Central memory CD8-positive, alpha-beta T cell (primary cell): ENCODE results near the gene IL17RD.
A peak's percentile ranks its signal among the peaks of the same experiment; 100 is the strongest.

Experiments used
- ATAC-seq: fragments of 150-1000 bp; cut with Tn5 transposase; replicated peaks from 2 replicates; pipeline ENCODE4 v1.10.0; 2022; ENCODE audit warnings: mild to moderate bottlenecking, moderate FRiP score, moderate number of reproducible peaks; ENCODE audit not compliant: poor library complexity, severe bottlenecking; ENCODE audit errors: extremely low read depth
- DNase-seq, 2 donors: peaks; one replicate each; pipeline ENCODE4 v3.0.0; 2021; ENCODE audit warnings: low spot score in 2 of 2
- H3K27ac Mint-ChIP-seq: one replicate; pipeline ENCODE4 v1.8.0; 2022; ENCODE audit warnings: low read depth, mild to moderate bottlenecking, moderate library complexity, mixed read lengths
- H3K27me3 Mint-ChIP-seq: one replicate; pipeline ENCODE4 v1.8.0; 2022; ENCODE audit warnings: mixed read lengths
- H3K36me3 Mint-ChIP-seq: one replicate; pipeline ENCODE4 v1.8.0; 2022; ENCODE audit warnings: mild to moderate bottlenecking, moderate library complexity, mixed read lengths; ENCODE audit not compliant: insufficient read depth
- H3K4me1 Mint-ChIP-seq: one replicate; pipeline ENCODE4 v1.8.0; 2022; ENCODE audit warnings: mixed read lengths
- H3K4me3 Mint-ChIP-seq: one replicate; pipeline ENCODE4 v1.8.0; 2022; ENCODE audit warnings: mild to moderate bottlenecking, moderate library complexity, mixed read lengths
- H3K9me3 Mint-ChIP-seq: one replicate; pipeline ENCODE4 v1.8.0; 2022; ENCODE audit warnings: mixed read lengths

The IL17RD gene

DNA sequence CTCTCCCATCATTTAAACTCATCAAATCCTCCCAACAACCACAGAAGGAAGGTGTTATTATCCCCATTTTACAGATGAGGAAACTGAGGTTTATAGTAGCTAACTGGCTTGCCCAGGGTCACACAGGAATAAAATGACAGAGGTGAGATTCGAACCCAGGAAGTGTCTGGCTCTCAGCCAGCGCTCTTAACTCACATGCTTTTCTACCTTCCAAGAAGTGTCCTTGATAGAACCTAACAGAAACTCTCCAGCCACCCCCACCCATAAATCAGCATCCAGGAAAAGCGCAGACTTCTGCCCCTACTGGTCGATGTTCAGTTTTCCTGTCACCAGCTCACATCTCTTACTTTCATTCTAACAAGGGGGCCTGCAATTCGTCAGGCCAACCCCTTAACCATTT is 52.9 kb downstream of the IL17RD start:
- no peak for DNase-seq
- Mint-ChIP-seq H3K4me3 (peak overlapping the region; percentile 39), H3K4me1 (peaks cover 6% of the 10 kb centered on the region), H3K9me3 (no peaks in the 10 kb centered on the region), H3K27ac (peak overlapping the region; percentile 22), H3K36me3 (no peaks in the 10 kb centered on the region), H3K27me3 (peaks cover 18% of the 10 kb centered on the region)
- ATAC-seq = peak; percentile 40

DNA sequence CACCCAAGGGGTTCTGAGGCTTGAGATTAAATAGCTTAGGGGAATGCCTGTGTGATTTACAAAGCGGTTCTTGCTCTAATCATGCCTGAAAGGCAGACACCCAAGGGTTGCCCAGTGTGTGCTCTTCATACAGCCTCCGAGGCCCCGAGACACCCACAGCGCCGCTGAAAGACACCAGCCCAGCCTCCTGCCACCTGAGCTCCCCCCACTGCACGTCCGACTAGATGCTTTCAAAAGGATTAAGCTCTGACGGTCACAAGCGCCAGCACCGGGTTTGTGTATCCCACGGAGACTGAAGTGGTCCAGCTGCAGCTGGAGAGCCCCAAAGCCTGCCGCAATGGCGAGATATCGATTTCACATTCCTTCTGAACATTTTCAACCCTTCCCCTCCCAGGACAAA is 54.4 kb downstream of the IL17RD start:
- Mint-ChIP-seq H3K27me3 (peaks cover 18% of the 10 kb centered on the region), H3K27ac (no peak overlapping the region)

DNA sequence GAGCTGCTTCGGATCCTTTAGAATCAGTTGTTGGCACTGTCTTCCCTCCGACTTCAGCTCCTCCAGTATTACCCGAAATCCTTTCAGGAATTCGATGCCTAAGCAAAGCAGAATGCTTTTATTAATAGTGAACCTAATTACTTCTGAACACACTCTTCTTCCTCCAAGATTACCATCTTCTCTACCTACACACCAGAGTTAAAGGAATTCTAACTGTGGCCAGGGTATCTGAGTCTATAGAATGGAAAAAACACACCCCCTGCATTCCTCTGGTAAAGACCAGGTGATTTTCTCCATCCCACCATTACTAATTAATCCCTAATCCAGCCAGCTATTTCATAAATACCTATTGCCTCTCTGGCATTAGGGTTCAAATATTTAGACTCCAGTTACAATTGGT is 54.9 kb downstream of the IL17RD start:
- H3K27ac Mint-ChIP-seq = no peak overlapping the region
- ATAC-seq = no peak
- H3K4me1 Mint-ChIP-seq = peaks cover 6% of the 10 kb centered on the region
- no peak overlapping the region for H3K4me3 Mint-ChIP-seq
- H3K27me3 Mint-ChIP-seq = peaks cover 18% of the 10 kb centered on the region
- H3K9me3 Mint-ChIP-seq = no peaks in the 10 kb centered on the region
- no peaks in the 10 kb centered on the region for H3K36me3 Mint-ChIP-seq
- no peak for DNase-seq

More for the DNA sequence above, 54.4 kb downstream of the IL17RD start:
- H3K9me3 Mint-ChIP-seq = no peaks in the 10 kb centered on the region
- no peak overlapping the region for H3K4me3 Mint-ChIP-seq
- no peak for ATAC-seq
- H3K36me3 Mint-ChIP-seq = no peaks in the 10 kb centered on the region
- peaks cover 6% of the 10 kb centered on the region for H3K4me1 Mint-ChIP-seq
- no peak for DNase-seq

DNA sequence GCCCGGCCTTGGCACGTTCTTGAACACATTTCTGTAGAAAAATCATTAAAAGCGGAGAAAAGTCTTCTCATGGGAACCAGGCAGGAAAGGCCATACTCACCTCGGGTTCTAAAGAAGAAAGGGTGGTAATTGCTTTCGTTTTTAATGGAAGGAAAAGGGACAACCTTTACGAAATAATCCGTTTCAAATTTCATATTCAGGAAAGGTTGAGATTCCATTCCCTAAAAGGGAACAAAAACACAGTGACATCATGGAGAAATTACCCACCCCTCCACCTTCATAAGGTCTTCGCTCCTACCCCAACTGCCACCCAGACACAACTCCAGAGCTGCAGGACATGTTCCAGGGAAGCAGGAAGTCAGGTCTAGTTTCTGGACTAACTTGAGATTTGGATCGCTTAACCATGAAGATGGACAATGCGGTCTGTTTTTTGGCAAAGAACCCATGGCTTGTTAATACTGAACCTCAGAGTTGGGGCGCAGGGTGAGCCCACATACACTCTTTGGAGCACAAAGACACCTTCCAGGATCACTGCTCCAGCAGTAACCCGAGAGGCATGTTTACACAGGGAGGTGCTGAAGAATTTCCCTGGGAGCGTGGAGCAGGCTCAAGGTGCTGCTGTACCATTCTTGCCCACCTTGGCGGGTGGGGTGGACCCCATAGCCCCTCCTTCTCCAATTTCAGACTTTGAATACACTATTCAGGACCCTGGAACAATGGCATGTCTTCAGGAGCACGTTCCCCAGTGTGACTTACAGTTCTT is 55.5 kb downstream of the IL17RD start:
- Mint-ChIP-seq H3K9me3 (no peaks in the 10 kb centered on the region), H3K4me1 (peaks cover 6% of the 10 kb centered on the region), H3K36me3 (no peaks in the 10 kb centered on the region), H3K27me3 (peaks cover 18% of the 10 kb centered on the region), H3K27ac (no peak overlapping the region), H3K4me3 (no peak overlapping the region)
- no peak for ATAC-seq
- no peak for DNase-seq

DNA sequence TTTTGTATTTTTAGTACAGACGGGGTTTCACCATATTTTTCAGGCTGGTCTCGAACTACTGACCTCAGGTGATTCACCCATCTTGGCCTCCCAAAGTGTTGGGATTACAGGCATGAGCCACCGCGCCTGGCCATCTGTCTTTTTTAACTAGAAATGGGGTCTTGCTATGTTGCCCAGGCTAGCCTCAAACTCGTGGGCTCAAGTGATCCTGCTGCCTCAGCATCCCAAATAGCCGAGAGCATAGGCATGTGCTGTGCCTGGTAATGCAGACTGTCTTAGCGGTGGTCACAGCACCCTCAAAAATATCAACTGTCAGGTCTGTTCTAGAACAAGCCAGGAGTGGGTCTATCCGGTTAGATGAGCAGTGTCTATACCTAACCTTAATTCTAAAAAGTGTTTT is 56.5 kb downstream of the IL17RD start:
- no peak for DNase-seq
- Mint-ChIP-seq H3K27me3 (peaks cover 18% of the 10 kb centered on the region), H3K36me3 (no peaks in the 10 kb centered on the region), H3K4me1 (peaks cover 6% of the 10 kb centered on the region), H3K4me3 (no peak overlapping the region), H3K9me3 (no peaks in the 10 kb centered on the region), H3K27ac (no peak overlapping the region)
- ATAC-seq = no peak

GRCh38 chr3:57105585-57105984 is 59.6 kb downstream of the IL17RD start:
- Mint-ChIP-seq H3K4me3 (no peak overlapping the region), H3K27me3 (peaks cover 15% of the 10 kb centered on the region), H3K36me3 (no peaks in the 10 kb centered on the region), H3K27ac (no peak overlapping the region), H3K4me1 (no peaks in the 10 kb centered on the region), H3K9me3 (no peaks in the 10 kb centered on the region)
- DNase-seq (no peak), ATAC-seq (no peak)

- H3K36me3 Mint-ChIP-seq = no peaks in the 10 kb centered on the region
Observed at GRCh38 chr3:57100046-57100695, 65.0 kb downstream of the IL17RD start.

GRCh38 chr3:57098418-57099310 is 66.5 kb downstream of the IL17RD start:
- Mint-ChIP-seq H3K9me3 (no peaks in the 10 kb centered on the region), H3K36me3 (no peaks in the 10 kb centered on the region), H3K4me1 (peaks cover 4% of the 10 kb centered on the region), H3K4me3 (no peak overlapping the region), H3K27me3 (no peaks in the 10 kb centered on the region), H3K27ac (no peak overlapping the region)
- ATAC-seq (no peak), DNase-seq (no peak)

More at GRCh38 chr3:57100046-57100695, 65.0 kb downstream of the IL17RD start:
- Mint-ChIP-seq H3K27me3 (no peaks in the 10 kb centered on the region), H3K27ac (no peak overlapping the region), H3K4me1 (peaks cover 4% of the 10 kb centered on the region), H3K4me3 (no peak overlapping the region), H3K9me3 (no peaks in the 10 kb centered on the region)
- ATAC-seq (peak; percentile 65), DNase-seq (peak; percentile 21 to 35)

- no peak for ATAC-seq
- Mint-ChIP-seq H3K27ac (no peak overlapping the region), H3K9me3 (no peaks in the 10 kb centered on the region), H3K36me3 (no peaks in the 10 kb centered on the region), H3K27me3 (no peaks in the 10 kb centered on the region), H3K4me3 (no peak overlapping the region), H3K4me1 (peaks cover 4% of the 10 kb centered on the region)
- no peak for DNase-seq
Observed at GRCh38 chr3:57097536-57097935, 67.6 kb downstream of the IL17RD start.

DNA sequence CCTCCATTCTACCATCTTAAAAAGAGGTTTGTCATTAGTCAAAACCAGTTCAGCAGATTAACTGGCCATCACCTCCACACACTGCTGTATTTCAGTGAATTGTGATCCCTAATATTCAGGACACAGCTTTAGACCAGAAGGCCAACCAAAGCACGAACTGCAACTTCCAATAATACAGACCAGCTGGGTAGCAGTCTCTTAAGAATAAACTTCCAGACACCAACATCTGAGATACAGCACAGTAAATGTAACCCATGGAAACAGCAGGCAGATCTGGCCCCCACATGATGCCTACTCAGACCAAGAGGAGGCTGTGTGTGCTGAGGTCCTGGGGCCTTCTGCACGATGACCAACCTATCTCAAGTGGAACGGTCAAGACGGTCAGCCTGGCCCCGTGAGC is 69.8 kb downstream of the IL17RD start:
- no peaks in the 10 kb centered on the region for H3K9me3 Mint-ChIP-seq
- H3K4me1 Mint-ChIP-seq = peaks cover 4% of the 10 kb centered on the region
- DNase-seq (no peak), ATAC-seq (no peak)
- H3K36me3 Mint-ChIP-seq = no peaks in the 10 kb centered on the region
- H3K27ac Mint-ChIP-seq = no peak overlapping the region
- H3K4me3 Mint-ChIP-seq = no peak overlapping the region
- H3K27me3 Mint-ChIP-seq = peaks cover 9% of the 10 kb centered on the region

DNA sequence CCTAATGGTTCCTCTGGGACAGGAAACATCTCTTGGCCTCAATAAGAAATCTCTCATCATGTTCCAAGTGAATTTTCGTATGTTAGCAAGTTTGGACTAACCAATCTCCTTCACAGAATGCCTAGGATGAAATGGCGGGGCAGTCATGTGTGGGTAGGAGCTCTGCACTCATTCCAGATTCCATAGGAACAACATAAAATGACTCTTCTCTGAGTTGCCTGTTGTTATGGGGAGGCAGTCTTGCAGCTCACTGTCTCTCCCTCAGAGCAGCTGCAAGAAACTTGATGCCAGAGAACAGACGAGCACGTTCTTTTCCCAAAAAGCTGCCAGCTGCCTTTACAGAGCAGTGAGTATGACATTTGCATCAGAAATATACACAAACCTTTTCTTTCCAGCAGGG is 70.6 kb downstream of the IL17RD start:
- no peaks in the 10 kb centered on the region for H3K9me3 Mint-ChIP-seq
- H3K27me3 Mint-ChIP-seq = peaks cover 9% of the 10 kb centered on the region
- ATAC-seq (no peak), DNase-seq (no peak)
- no peaks in the 10 kb centered on the region for H3K4me1 Mint-ChIP-seq
- no peak overlapping the region for H3K27ac Mint-ChIP-seq
- no peaks in the 10 kb centered on the region for H3K36me3 Mint-ChIP-seq
- H3K4me3 Mint-ChIP-seq = no peak overlapping the region

- Mint-ChIP-seq H3K27ac (no peak overlapping the region), H3K4me1 (no peaks in the 10 kb centered on the region), H3K9me3 (no peaks in the 10 kb centered on the region), H3K36me3 (no peaks in the 10 kb centered on the region), H3K27me3 (peaks cover 9% of the 10 kb centered on the region), H3K4me3 (no peak overlapping the region)
- ATAC-seq (no peak), DNase-seq (no peak)
Observed at GRCh38 chr3:57093971-57094535, 71.1 kb downstream of the IL17RD start.
